ENCODE results near the gene TRABD2B. TPM values are rescaled to one million over a fixed set of nuclear protein-coding genes. Genes with fewer than 3 reads are reported as not detected.

Gene TRABD2B
- polyA plus RNA-seq, 1 experiment: not detected

DNA sequence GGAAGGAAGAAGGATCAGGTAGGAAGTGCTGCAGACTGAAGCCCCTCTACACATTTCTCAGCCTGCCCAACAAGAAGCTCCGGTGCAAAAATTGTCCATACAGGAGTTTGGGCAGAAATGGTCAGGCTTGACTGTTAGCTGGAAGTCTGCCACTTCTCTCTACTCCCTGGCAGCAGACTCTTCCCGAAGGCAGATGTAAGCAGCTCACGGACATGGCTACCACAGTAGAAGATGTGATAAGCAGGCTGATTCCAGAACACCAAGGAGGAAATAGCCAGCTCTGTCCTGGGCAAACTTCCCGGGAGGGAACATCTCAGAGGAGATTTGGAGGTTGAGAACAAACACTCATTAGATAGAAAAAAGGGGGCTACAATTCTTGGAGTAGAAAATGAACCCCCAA is 52.6 kb downstream of the TRABD2B start:
- ChIA-PET CTCF (no interaction called here), POLR2A (no interaction called here)
- H3K9me3 ChIP-seq (ENCODE audit: control insufficient read depth, insufficient read depth, low read length): no peaks in the 10 kb centered on the region
- no peak for DNase-seq (ENCODE audit: low read depth, low spot score)
- TF ChIP-seq CTCF (IDR thresholded peaks at IDR 0.05; ENCODE audit: low read depth, low read length): no peak
- H3K27me3 ChIP-seq (ENCODE audit: control insufficient read depth, insufficient read depth, low read length): peaks cover 3% of the 10 kb centered on the region
- no peak overlapping the region for H3K27ac ChIP-seq (ENCODE audit: low read depth, low read length)
- no peak overlapping the region for H3K4me3 ChIP-seq (ENCODE audit: low read depth, low read length)

DNA sequence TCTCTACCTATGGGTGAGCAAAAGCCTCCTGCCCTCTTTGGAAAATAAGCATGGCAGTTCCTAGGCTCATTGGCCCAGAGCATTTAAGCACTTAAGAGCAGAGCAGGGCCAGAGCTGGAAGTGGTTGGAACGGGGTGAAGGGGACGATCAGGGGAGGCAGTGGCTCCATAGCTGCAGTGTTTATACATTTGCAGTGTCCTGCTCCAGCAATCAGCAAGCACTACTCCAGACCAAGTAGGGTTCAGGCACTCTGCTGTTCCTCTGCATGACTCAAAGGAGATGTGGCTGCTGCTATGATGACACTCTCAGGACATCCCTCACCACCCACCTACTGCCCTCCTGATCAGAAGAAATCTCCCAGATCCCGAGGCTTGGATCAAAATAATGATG is 55.0 kb downstream of the TRABD2B start:
- no peak overlapping the region for H3K4me3 ChIP-seq (ENCODE audit: low read depth, low read length)
- no peak for TF ChIP-seq CTCF (IDR thresholded peaks at IDR 0.05; ENCODE audit: low read depth, low read length)
- H3K27ac ChIP-seq (ENCODE audit: low read depth, low read length): no peak overlapping the region
- H3K27me3 ChIP-seq (ENCODE audit: control insufficient read depth, insufficient read depth, low read length): peaks cover 3% of the 10 kb centered on the region
- ChIA-PET CTCF (no interaction called here), POLR2A (no interaction called here)
- DNase-seq (ENCODE audit: low read depth, low spot score): no peak
- H3K9me3 ChIP-seq (ENCODE audit: control insufficient read depth, insufficient read depth, low read length): no peaks in the 10 kb centered on the region

GRCh38 chr1:47941609-47942239 is 55.5 kb downstream of the TRABD2B start:
- TF ChIP-seq CTCF (IDR thresholded peaks at IDR 0.05; ENCODE audit: low read depth, low read length): no peak
- no peak for DNase-seq (ENCODE audit: low read depth, low spot score)
- H3K27me3 ChIP-seq (ENCODE audit: control insufficient read depth, insufficient read depth, low read length): peaks cover 3% of the 10 kb centered on the region
- CTCF ChIA-PET: no interaction called here
- POLR2A ChIA-PET: no interaction called here
- no peak overlapping the region for H3K4me3 ChIP-seq (ENCODE audit: low read depth, low read length)
- H3K9me3 ChIP-seq (ENCODE audit: control insufficient read depth, insufficient read depth, low read length): no peaks in the 10 kb centered on the region
- no peak overlapping the region for H3K27ac ChIP-seq (ENCODE audit: low read depth, low read length)

GRCh38 chr1:47940779-47941178 is 56.4 kb downstream of the TRABD2B start:
- Histone ChIP-seq H3K9me3 (ENCODE audit: control insufficient read depth, insufficient read depth, low read length) (no peaks in the 10 kb centered on the region), H3K4me3 (ENCODE audit: low read depth, low read length) (no peak overlapping the region), H3K27me3 (ENCODE audit: control insufficient read depth, insufficient read depth, low read length) (peaks cover 3% of the 10 kb centered on the region), H3K27ac (ENCODE audit: low read depth, low read length) (no peak overlapping the region)
- DNase-seq (ENCODE audit: low read depth, low spot score): no peak
- POLR2A ChIA-PET: no interaction called here
- TF ChIP-seq CTCF (IDR thresholded peaks at IDR 0.05; ENCODE audit: low read depth, low read length): no peak
- CTCF ChIA-PET: no interaction called here

DNA sequence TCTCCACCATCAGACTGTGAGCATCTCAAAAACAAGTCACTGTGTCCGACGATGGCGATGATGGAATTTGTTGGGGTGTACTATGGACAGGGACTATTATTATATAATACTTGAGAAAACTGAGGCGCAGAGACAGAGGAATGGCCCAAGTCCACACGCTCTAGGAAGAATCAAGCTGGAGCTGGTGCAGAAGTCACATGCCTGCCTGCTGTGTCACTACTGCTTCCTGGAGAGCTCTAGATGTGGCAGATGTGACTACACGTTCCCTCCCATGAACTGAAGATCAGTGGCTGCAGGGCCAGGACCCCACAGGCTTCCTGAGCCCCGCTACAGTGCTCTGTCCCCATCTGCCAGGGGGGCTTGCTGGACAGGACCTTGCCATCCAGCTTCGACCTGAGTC is 56.9 kb downstream of the TRABD2B start:
- no peak overlapping the region for H3K4me3 ChIP-seq (ENCODE audit: low read depth, low read length)
- H3K27me3 ChIP-seq (ENCODE audit: control insufficient read depth, insufficient read depth, low read length): peaks cover 3% of the 10 kb centered on the region
- POLR2A ChIA-PET: no interaction called here
- TF ChIP-seq CTCF (IDR thresholded peaks at IDR 0.05; ENCODE audit: low read depth, low read length): no peak
- CTCF ChIA-PET: no interaction called here
- no peak for DNase-seq (ENCODE audit: low read depth, low spot score)
- no peaks in the 10 kb centered on the region for H3K9me3 ChIP-seq (ENCODE audit: control insufficient read depth, insufficient read depth, low read length)
- H3K27ac ChIP-seq (ENCODE audit: low read depth, low read length): no peak overlapping the region

Data from AG04450 (cell line).